Caco-2 (cell line): Measurements from ENCODE around the gene SCN1B. TPM values are rescaled to one million over a fixed set of nuclear protein-coding genes. Genes with fewer than 3 reads are reported as not detected.
"Not testable (repeated sequence)": the region's sequence is repeated elsewhere in the genome, so short reads cannot be mapped to it uniquely, and the experiment has no call there.

ENCODE experiments used
- BruUV-seq: library from RNA; stranded (reverse); fragments of 400-500 nt; replicated peaks from 2 replicates; lab custom pipeline; 2021; lab: Mats Ljungman, UMichigan
- CTCF ChIA-PET: fragments of 300-600 bp; sonication (Branson Sonifier 250); formaldehyde crosslinking; loops from one replicate; lab custom pipeline; 2022; ENCODE audit warnings: antibody characterized with exemption; lab: Charles Lee
- POLR2A ChIA-PET: fragments of 300-600 bp; sonication (Branson Sonifier 250); formaldehyde crosslinking; loops from one replicate; lab custom pipeline; 2022; ENCODE audit warnings: antibody characterized with exemption; lab: Charles Lee
- DNase-seq, 2 experiments: peaks; one replicate each; pipeline versions ENCODE4 v3.0.0 to v3.0.0-alpha.2; 2020 to 2022
- H3K27me3 ChIP-seq: replicated peaks from 2 replicates; pipeline ENCODE4 v1.6.0; 2011; ENCODE audit warnings: low read length; ENCODE audit not compliant: control insufficient read depth, insufficient read depth
- H3K36me3 ChIP-seq: 2 replicates; pipeline ENCODE4 v1.5.1; 2011; ENCODE audit warnings: low read length; ENCODE audit not compliant: control insufficient read depth, insufficient read depth
- H3K4me1 ChIP-seq: fragments of 250-450 bp; sonication (Bioruptor Pico); 2 replicates; pipeline ENCODE4 v1.5.1; 2020; ENCODE audit warnings: mild to moderate bottlenecking
- H3K4me3 ChIP-seq: 2 replicates; pipeline ENCODE4 v1.5.1; 2011; ENCODE audit warnings: low read depth, mild to moderate bottlenecking, control low read depth, low read length
- H3K9me3 ChIP-seq: fragments of 250-450 bp; sonication (Bioruptor Pico); 2 replicates; pipeline ENCODE4 v1.5.1; 2020; ENCODE audit warnings: mild to moderate bottlenecking, moderate library complexity
- H3K27ac Mint-ChIP-seq: one replicate; pipeline ENCODE4 v1.8.0; 2022; ENCODE audit warnings: mixed read lengths; ENCODE audit not compliant: unreplicated experiment
- H3K27me3 Mint-ChIP-seq: one replicate; pipeline ENCODE4 v1.8.0; 2022; ENCODE audit warnings: mixed read lengths; ENCODE audit not compliant: insufficient read depth, unreplicated experiment
- H3K36me3 Mint-ChIP-seq: one replicate; pipeline ENCODE4 v1.8.0; 2022; ENCODE audit warnings: mild to moderate bottlenecking, mixed read lengths; ENCODE audit not compliant: insufficient read depth, unreplicated experiment
- H3K4me1 Mint-ChIP-seq: one replicate; pipeline ENCODE4 v1.8.0; 2022; ENCODE audit warnings: low read depth, mixed read lengths; ENCODE audit not compliant: unreplicated experiment
- H3K4me3 Mint-ChIP-seq: one replicate; pipeline ENCODE4 v1.8.0; 2022; ENCODE audit warnings: mild to moderate bottlenecking, moderate library complexity, mixed read lengths; ENCODE audit not compliant: unreplicated experiment
- H3K9me3 Mint-ChIP-seq: one replicate; pipeline ENCODE4 v1.8.0; 2022; ENCODE audit warnings: mixed read lengths; ENCODE audit not compliant: unreplicated experiment
- intact Hi-C: fragments of 100-400 bp; cut with micrococcal nuclease; formaldehyde crosslinking; loops from one replicate; pipeline ENCODE4 v1.10.0; 2022; ENCODE audit not compliant: unreplicated experiment
- total RNA-seq: library from RNA; stranded (reverse); gene quantifications from 2 replicates; pipeline ENCODE4 v1.2.3, GENCODE V29; 2022
- TF ChIP-seq, protein P1 (sequence below), 2 experiments: fragments of 200-600 bp in 1 of 2; IDR thresholded peaks; 1 replicate in 1 of 2; 2 replicates in 1 of 2; pipeline versions ENCODE4 v1.5.1 to v1.8.0; 2011 to 2022; ENCODE audit warnings: antibody characterized with exemption in 1 of 2, control low read depth in 1 of 2, inconsistent platforms in 1 of 2, low read depth in 1 of 2, low read length in 1 of 2, mild to moderate bottlenecking in 1 of 2, moderate library complexity in 1 of 2; ENCODE audit not compliant: insufficient read depth in 1 of 2, severe bottlenecking in 1 of 2, unreplicated experiment in 1 of 2

The SCN1B gene
- total RNA-seq, 1 experiment from 2014 or later, result 1.7 TPM

DNA sequence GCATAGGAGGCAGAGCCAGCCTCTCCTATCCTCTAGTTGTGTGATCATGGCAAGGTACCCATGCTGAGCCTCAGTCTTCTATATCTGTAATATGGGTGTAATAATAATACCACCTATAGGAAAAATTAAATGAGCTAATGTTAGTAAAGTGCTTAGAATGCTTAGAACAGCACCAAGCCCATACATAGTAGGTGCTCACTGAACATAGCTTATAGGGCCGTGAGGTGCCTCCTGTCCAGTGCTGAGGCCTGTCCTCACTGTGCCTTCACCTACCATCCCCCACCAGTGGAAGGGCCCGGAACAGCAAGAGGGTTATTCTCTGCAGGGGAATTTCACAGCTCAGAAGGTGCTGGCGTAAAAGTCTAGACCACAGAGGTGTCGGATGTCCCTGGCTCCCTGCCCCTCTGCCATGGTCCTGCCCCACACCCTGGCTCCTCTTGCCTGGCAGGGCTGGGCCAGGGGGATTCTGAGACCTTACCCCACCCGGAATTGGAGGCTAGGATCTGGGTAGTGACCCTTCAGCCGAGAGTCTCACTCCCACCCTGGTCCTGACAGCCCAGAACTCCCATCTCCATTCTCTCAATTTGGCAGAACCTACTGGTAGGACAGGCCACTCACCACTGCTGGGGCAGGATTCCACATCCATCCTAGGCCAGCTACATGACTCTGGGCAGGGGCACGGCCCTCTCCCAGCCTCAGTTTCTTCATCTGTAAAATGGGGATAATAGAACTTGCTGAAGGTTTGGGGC, 2.2 kb upstream of the SCN1B start:
- Mint-ChIP-seq H3K27ac (no peak overlapping the region), H3K4me3 (peak overlapping the region; percentile 42), H3K4me1 (peaks cover 8% of the 10 kb centered on the region), H3K36me3 (peaks cover 65% of the 10 kb centered on the region), H3K27me3 (peaks cover 6% of the 10 kb centered on the region), H3K9me3 (no peaks in the 10 kb centered on the region)
- BruUV-seq, result no TSS peak
- Histone ChIP-seq H3K27me3 (no peaks in the 10 kb centered on the region), H3K4me3 (no peak overlapping the region), H3K4me1 (peaks cover 10% of the 10 kb centered on the region; the same call in 1 of the 2 replicates), H3K9me3 (no peaks in the 10 kb centered on the region), H3K36me3 (peaks cover 3% of the 10 kb centered on the region)
- peak in 1 of 2 experiments; percentile 31 for DNase-seq
- ChIA-PET CTCF (no interaction called here), POLR2A (no interaction called here)
- TF ChIP-seq, protein P1, sequence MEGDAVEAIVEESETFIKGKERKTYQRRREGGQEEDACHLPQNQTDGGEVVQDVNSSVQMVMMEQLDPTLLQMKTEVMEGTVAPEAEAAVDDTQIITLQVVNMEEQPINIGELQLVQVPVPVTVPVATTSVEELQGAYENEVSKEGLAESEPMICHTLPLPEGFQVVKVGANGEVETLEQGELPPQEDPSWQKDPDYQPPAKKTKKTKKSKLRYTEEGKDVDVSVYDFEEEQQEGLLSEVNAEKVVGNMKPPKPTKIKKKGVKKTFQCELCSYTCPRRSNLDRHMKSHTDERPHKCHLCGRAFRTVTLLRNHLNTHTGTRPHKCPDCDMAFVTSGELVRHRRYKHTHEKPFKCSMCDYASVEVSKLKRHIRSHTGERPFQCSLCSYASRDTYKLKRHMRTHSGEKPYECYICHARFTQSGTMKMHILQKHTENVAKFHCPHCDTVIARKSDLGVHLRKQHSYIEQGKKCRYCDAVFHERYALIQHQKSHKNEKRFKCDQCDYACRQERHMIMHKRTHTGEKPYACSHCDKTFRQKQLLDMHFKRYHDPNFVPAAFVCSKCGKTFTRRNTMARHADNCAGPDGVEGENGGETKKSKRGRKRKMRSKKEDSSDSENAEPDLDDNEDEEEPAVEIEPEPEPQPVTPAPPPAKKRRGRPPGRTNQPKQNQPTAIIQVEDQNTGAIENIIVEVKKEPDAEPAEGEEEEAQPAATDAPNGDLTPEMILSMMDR (IDR thresholded peaks at IDR 0.05; ENCODE audit: insufficient read depth in 1 of 2, low read depth in 1 of 2, low read length in 1 of 2, severe bottlenecking in 1 of 2, unreplicated experiment in 1 of 2), result no peak
- intact Hi-C loops, result loop anchor here (2.0 kb wide), 1 partner anchor 21 kb away; no protein-coding TSS in a partner anchor

DNA sequence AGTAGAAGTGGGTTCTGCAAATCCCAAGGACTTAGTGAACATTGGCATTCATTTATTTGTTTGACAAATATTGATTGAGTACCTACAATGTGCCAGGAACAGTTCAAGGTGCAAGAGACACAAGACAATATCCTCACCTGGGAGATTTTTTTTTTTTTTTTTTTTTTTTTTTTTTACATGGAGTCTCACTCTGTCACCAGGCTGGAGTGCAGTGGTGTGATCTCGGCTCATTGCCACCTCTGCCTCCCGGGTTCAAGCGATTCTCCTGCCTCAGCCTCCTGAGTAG, 1.7 kb upstream of the SCN1B start:
- Mint-ChIP-seq H3K36me3 (peaks cover 59% of the 10 kb centered on the region), H3K4me3 (peak overlapping the region; percentile 42)
- CTCF ChIA-PET, H3K9me3 ChIP-seq, H3K27me3 ChIP-seq, H3K4me3 ChIP-seq, H3K4me1 Mint-ChIP-seq, H3K36me3 ChIP-seq, H3K27me3 Mint-ChIP-seq, H3K4me1 ChIP-seq, BruUV-seq, H3K27ac Mint-ChIP-seq, POLR2A ChIA-PET, H3K9me3 Mint-ChIP-seq, DNase-seq: not testable (repeated sequence)
- intact Hi-C loops, result loop anchor here (2.0 kb wide), 1 partner anchor 22 kb away; no protein-coding TSS in a partner anchor

DNA sequence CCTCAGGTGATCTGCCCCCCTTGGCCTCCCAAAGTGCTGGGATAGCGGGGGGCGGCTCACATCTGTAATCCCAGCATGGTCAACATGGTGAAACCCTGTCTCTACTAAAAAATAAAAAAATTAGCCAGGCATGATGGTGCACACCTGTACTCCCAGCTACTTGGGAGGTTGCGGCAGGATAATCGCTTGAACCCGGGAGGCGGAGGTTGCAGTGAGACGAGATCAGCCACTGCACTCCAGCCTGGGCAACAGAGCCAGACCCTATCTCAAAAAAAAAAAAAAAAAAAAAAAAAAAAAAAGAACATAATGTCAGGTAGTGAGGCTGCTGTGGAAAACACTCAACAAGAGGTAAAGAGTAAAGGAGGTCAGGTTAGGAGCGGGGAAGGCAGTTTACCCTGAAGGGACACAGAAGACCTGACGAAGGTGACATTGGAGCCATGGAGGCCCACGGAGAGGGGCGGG, 964 bp upstream of the SCN1B start:
- H3K27ac Mint-ChIP-seq, H3K9me3 Mint-ChIP-seq, H3K9me3 ChIP-seq, H3K36me3 ChIP-seq, H3K27me3 Mint-ChIP-seq, DNase-seq, H3K27me3 ChIP-seq, CTCF ChIA-PET, H3K4me1 Mint-ChIP-seq, H3K4me1 ChIP-seq, BruUV-seq: not testable (repeated sequence)
- POLR2A ChIA-PET, result interaction anchor here (1.2 kb wide), 1 partner anchor 23 kb away, joined by 4 read pairs; no protein-coding TSS in a partner anchor
- intact Hi-C loops, result loop anchor here (2.0 kb wide), 1 partner anchor 23 kb away; no protein-coding TSS in a partner anchor
- peaks cover 52% of the 10 kb centered on the region for H3K36me3 Mint-ChIP-seq
- peak overlapping the region; percentile 45 for H3K4me3 ChIP-seq
- peak overlapping the region; percentile 79 for H3K4me3 Mint-ChIP-seq

DNA sequence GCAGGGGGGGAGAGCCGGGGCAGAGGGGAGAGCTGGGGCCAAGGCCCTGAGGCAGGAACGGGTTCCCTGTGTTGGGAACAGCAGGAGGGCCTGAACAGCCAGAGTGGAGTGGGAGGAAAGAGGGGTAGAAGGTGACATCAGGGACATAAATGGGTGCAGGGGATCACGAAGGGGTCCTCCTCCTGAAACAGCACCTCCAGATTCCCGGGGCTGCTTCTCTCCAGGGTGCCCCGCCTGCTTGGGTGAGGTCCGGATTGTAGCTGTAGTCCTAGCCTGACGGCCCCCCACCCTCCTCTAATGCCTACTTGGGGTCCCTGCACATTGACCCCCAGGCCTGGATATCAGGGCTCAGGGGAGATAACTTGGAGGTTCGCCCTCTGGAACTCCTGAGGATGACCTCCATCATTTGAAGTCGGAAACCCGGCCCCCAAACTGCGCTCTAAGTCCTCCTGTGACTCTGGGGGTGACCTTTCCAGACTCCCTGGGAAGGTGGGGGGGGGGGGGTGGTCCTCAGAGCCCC, 473 bp upstream of the SCN1B start:
- H3K36me3 Mint-ChIP-seq, result peaks cover 47% of the 10 kb centered on the region
- H3K4me1 ChIP-seq, result peaks cover 10% of the 10 kb centered on the region; the same call in 1 of the 2 replicates
- no peaks in the 10 kb centered on the region for H3K9me3 Mint-ChIP-seq
- no peaks in the 10 kb centered on the region for H3K27me3 ChIP-seq
- intact Hi-C loops, result loop anchor here (2.0 kb wide), 1 partner anchor 23 kb away; no protein-coding TSS in a partner anchor
- H3K27me3 Mint-ChIP-seq, result peaks cover 6% of the 10 kb centered on the region
- H3K27ac Mint-ChIP-seq, result no peak overlapping the region
- POLR2A ChIA-PET, result interaction anchor here (1.2 kb wide), 1 partner anchor 24 kb away, joined by 4 read pairs; no protein-coding TSS in a partner anchor
- no peaks in the 10 kb centered on the region for H3K9me3 ChIP-seq
- peak overlapping the region; percentile 79 for H3K4me3 Mint-ChIP-seq
- DNase-seq, result no peak
- CTCF ChIA-PET, result no interaction called here
- TF ChIP-seq, protein P1 (IDR thresholded peaks at IDR 0.05; ENCODE audit: insufficient read depth in 1 of 2, low read depth in 1 of 2, low read length in 1 of 2, severe bottlenecking in 1 of 2, unreplicated experiment in 1 of 2), result no peak
- H3K4me1 Mint-ChIP-seq, result peaks cover 8% of the 10 kb centered on the region
- H3K4me3 ChIP-seq, result peak overlapping the region; percentile 45
- BruUV-seq, result no TSS peak
- H3K36me3 ChIP-seq, result peaks cover 3% of the 10 kb centered on the region
